HCEC 1CT (cell line): Measurements from ENCODE around the gene PRKAR1B.

ENCODE experiments used
- DNase-seq: peaks from one replicate; pipeline ENCODE4 v3.0.0-alpha.2; 2017

The PRKAR1B gene

DNA sequence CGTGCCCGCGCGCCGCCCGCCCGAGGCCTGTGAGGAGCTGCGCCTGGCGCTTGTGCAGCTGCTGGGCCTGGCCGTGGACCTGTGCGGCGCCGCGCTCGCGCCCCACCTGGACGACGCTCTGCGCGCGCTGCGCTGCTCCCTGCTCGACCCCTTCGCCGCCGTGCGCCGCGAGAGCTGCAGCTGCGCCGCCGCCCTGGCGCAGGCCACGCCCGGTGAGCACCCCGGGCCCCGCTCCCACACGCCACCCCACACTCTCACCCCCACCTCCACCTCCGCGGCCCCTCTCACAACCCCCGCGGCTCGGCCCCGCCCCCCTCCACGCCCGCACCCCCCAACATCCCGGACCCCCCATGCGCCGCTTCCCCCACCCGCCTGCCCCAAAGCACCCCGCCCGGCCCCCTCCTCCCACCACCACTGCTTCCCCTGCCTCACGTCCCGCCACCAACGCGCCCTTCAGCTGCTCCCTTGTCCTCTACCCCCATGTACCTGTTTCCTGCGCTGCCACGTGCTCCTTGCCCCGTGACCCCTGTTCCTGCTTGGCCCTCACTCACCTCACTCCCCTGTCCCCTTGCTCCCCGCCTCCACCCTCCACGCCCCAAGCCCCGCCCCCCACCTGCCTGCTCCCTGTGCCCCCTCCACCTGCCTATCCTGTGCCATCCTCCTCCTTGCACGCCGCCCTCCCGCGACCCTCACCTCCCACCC lies at the start of gene PRKAR1B:
TSS of gene PRKAR1B (minus strand) at position 178 of the 702 bp plus-strand sequence. CDS start 15,776 bp downstream, outside the sequence.
- peak; percentile 28 for DNase-seq

DNA sequence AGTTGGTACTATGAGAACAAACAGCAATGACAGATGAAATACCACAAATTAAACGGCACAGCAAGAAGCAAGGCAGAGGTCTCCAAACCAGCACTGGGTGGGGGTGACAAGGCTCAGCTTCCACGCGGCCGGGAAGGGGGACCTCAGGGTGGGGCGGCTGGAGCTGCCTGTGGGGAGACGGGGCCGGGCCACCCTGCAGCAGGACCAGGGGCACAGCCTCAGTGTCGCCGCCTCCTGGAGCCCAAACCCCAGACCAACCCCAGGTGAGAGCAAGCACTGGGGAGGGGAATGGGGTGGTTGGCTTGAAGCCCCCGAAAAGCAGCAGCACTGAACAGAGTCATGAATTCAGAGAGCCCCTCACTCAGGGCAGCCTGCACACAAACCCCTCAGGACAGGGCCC lies 49.3 kb upstream of the PRKAR1B start:
- DNase-seq = no peak

DNA sequence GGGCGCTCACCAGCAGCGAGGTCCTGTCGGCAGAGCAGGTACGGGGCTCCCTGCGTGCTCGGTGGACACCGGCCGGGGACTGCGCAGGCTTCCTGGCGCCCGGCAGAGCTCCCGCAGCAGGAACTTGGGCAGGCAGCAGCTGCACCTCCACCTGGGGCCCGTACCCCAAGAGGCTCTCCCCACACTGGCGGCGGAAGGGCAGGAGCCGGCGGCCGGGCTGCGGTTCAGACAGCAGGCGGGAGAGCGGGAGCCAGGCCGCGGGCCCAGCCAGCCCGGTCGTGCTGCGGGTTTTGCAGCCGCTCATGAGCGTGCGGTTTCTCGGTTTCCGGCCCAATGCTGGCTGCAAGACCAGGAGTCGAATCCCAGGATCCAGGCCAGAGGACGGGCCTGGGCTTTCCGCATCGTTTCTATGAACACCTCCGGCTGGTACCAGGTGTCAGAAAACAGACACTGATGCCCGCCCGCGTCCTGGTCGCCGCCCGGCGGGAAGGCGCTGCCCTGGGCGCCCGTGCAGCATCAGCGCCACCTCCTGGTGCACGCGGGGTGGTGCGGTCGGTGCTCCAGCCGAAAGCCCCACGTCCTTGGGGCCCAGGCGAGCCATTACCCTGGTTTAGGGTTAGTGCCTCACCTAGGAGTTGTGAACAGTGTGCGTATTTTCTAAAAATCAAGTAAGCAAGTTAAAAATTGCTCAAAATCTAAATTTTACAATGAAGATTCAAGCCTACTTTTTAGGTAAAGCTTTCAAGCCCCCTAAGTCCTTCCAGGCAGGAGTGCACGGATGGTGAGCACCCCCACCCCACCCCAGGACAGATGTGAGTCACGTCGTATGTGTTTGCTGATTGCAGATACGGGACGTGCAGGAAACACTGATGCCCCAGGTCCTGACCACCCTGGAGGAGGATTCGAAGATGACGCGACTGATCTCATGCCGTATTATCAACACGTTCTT lies 47.4 kb upstream of the PRKAR1B start:
- DNase-seq = peak; percentile 16

DNA sequence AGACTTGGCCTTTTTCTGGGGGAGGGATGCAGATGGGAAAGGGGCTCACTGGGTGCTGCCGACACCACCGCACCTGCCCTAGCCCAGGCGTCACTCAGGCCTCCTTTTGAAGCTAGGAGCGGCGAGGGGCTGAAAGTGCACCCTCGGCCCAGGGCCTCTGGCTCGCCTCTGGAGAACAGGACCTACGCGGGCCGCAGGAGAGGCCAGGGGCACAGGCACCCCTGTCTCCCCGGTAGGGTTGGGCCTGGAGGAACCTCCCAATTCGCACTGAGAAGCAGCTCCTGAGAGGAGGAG lies 46.5 kb upstream of the PRKAR1B start:
- no peak for DNase-seq

DNA sequence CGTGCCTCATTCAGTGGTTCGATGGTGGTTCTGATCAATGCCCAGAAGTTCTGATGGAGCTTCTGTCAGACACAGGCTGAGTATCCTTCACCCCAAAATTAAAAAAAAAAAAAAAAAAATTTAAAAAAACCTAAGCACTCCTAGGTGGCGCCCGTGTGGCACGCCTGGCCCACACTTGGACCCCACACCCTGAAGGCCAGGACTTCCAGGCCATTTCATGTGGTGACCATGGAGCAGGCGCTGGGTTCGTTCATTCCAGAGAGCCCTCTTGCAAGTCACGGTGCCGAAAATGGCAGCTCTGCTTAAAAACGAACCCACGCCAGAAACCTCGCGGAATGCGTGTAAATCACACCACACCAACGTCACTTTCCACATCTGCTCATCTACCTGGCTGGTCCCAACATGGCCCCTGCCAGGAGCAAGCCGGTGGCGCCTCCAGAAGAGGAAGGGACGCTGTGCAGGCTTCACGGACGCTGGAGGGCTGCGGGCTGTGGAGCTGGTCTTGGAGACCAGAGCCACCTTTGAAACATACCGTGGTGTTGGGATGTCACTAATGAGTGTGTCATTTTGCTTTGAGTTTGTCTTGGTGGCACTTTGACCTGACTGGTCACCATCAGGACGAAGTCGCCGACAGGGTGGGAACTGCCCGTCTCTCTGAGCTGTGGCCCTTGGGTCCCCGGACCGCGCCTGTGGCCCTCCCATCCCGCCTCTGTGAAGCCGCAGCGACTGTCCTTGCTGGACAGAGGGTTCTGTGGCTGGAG lies 46.0 kb upstream of the PRKAR1B start:
- DNase-seq = no peak

DNA sequence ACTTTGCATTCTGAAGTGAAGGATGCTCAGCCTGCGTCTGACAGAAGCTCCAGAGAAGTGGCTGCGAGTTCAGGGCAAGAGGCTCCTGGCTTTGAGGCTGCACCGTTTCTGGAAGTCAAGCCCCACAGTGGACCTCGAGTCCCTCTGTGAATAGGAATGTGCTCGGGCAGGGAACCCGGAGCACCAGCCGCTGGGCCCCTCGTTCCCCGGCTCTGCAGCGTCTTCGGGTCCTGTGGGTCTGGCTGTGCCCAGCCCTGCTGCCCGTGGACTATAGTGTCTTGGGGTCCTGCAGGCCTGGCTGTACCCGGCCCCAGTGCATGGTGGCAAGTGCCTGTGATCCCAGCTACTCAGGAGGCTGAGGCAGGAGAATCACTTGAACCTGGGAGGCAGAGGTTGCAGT lies 45.3 kb upstream of the PRKAR1B start:
- DNase-seq = no peak

DNA sequence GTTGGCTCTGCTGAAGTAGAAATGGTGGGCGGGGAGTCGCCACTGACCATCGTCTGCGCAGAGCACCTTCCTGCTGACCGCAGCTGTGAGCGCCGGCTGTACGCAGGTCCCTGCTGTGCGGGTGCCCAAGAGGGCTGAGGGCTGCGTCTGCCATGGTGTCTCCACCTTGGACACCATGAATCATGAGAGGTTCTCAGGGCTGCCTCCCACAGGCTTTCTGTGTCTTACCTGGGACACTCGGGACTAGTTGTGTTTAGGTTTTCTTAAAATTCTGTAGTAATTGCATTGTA lies 44.9 kb upstream of the PRKAR1B start:
- no peak for DNase-seq

DNA sequence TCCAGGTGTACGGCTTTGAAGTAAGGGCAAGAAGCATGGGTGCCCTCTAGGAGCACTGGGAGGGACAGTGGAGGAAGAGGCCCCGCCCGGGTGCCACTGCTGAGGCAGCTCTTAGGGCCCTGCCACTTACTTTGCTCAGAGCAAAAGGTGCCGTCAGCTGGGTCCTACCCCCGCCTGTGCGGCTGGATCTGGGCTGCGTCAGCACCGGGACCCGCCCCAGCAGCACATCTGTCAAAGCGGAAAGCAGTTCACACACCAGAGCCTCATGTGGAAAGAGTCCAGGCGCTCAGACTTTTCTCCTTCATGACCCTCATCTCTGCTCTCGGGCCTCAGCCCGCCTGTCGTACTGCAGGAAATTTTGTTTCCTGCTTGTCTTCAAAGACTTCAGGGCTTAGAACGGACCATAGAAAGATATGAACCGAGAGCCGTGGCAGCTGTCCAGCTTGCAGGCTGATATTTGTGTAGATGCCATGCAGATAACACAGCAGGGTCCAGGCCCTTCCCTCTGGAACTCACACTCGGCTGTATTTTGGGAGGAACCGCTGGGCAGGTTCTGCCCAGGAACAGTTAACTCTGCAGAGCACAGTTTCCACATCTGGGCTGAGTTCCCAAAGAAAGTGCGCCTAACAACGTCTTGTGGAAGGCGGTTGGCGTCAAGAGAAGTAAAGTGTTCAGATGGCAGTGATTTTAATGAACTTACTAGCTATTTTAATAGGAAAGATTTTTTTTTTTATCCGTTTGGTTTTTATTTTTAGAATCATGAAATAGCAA lies 44.3 kb upstream of the PRKAR1B start:
- no peak for DNase-seq

DNA sequence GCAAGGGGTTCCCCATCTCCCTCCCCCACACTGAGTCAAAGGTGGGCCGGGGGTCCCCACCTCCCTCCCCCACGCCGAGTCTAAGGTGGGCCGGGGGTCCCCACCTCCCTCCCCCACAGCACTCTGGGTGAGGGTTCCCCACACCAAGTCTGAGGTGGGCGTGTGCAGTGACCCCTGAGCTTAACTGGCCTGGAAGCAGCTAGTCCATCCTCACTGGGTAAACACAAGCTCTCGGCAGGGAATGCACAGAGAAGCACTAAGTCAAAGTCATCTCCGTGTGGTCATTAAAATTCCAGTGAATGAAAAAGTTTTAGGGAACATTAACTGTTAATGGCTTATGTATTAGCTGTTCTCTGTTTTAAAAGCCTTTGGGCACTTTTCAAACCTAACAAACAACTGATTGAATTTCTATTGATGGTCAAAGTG lies 43.7 kb upstream of the PRKAR1B start:
- DNase-seq = no peak

DNA sequence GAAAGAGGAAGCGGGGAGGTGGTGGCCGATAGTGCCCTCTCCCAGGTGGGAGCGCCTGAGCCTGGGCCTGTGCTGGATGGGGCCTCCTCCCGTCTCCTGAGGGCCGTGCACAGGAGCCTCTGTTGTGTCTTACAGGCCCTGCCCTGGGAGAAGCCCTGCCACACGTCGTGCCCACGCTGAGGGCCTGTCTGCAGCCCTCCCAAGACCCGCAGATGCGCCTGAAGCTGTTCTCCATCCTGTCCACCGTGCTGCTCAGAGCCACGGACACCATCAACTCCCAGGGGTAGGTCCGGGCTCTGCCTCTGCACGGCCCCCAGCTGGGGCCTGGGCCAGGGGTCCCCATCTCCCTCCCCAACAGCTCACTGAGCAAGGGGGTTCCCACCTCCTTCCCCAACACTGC lies 43.3 kb upstream of the PRKAR1B start:
- no peak for DNase-seq

DNA sequence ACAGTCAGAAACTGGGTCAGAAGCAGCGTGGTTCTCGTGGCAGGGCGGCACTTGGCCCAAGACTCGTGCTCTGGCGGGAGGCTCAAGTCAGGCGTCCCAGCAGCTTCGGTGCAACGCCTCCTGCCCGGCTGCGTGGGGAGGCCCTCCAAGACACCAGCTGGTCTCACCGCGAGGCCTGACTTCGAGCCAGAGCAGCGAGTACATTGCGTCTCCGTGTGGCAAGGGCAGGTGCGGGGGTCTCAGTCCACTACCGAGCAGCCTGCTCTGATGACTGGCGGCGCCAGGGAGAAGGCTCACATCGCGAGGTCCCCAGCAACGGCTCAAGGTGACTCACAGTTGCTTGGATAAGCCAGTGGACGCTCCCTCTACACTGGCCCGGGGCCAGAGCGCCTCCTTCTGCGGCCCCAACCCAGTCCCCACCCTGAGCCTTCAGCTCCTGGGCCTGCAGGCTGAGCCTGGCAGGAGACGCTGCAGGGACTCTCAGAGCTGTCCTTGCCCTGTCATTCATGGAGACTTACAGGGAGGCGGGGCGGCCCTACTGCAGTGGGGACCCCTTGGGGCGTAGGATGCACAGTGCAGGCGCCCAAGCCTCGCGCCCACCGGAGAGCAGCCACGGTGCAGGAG lies 41.9 kb upstream of the PRKAR1B start:
- DNase-seq = no peak

DNA sequence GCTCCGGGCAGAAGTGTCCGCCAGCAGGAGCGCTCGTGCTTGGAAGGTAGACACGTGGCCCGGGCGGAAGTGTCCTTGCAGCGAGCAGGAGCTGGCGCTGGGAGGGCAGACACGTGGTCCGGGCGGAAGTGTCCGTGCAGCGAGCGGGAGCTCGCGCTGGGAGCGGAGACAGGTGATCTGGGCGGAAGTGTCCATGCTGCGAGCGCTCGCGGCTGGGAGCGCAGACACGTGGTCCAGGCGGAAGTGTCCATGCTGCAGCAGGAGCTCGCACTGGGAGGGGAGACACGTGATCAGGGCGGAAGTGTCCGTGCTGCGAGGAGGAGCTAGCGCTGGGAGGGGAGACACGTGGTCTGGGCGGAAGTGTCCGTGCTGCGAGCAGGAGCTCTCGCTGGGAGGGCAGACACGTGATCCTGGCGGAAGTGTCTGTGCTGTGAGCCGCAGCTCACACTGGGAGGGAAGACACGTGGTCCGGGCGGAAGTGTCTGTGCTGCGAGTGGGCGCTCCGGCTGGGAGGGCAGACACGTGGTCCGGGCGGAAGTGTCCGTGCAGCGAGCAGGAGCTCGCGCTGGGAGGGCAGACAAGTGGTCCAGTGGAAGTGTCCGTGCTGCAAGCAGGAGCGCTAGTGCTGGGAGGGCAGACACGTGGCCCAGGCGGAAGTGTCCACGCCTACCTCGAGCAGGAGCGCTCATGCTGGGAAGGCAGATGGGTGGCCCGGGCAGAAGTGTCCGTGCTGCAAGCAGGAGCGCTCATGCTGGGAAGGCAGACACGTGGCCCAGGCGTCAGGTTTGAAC lies 41.1 kb upstream of the PRKAR1B start:
- DNase-seq = no peak

DNA sequence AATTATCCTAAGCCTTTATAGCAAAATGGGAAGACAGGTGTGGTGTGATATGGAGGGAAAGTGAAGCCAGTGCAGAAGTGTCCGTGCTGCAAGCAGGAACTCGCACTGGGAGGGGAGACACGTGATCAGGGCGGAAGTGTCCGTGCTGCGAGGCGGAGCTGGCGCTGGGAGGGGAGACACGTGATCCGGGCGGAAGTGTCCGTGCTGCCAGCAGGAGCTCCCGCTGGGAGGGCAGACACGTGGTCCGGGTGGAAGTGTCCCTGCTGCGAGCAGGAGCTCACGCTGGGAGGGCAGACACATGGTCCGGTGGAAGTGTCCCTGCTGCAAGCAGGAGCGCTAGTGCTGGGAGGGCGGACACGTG lies 40.5 kb upstream of the PRKAR1B start:
- DNase-seq = no peak

DNA sequence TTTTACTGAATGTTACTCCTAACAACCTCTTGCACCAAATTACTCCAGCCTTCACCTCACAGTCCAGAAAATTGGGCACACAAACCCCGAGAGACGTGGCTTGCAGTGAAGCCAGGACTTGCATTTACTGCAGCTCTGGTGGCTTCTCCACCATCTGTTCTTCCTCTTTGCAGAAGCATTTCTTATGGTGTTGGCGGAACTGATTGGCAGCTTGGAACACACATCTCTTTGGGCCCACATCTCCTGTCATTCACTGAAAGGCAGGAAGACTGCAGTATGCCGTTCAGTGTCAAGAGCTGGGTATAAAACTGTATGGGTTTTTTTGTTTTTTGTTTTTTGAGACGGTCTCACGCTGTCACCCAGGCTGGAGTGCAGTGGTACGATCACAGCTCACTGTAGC lies 38.3 kb upstream of the PRKAR1B start:
- DNase-seq = no peak

DNA sequence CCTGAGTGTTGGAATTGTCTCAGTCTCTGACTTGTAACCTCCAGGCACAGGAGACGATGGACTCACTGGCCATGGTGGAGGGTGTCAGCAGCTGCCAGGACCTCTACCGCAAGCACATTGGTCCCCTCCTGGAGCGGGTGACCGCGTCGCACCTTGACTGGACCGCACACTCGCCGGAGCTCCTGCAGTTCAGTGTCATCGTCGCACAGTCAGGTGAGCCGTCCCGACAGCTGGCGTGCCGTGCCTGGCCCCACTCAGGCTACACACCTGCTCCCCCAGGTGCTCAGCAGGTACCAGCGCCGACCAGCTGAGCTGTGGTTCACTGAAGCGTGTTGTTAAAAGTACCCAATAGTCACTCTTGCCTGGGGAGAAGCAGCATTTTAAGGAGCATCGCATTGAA lies 36.7 kb upstream of the PRKAR1B start:
- no peak for DNase-seq

DNA sequence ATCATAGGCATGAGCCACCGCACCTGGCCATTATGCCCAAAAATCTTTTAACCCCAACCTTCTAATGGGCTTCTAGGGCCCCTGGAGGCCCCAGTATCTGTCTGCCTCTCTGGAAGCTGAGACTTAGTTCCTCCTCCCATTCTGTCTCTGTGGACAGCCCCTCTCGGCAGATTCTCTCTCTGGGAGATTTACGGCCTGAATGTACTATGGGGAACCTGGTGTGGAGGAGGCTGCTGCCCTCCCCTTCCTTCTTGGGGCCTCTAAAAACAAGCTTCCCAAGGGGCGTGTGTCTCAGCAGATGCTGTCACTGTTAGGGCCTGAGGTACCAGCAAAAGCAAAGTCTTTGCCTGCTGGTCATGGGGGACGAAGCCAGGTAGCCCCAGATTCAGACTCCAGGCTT lies 35.8 kb upstream of the PRKAR1B start:
- no peak for DNase-seq

DNA sequence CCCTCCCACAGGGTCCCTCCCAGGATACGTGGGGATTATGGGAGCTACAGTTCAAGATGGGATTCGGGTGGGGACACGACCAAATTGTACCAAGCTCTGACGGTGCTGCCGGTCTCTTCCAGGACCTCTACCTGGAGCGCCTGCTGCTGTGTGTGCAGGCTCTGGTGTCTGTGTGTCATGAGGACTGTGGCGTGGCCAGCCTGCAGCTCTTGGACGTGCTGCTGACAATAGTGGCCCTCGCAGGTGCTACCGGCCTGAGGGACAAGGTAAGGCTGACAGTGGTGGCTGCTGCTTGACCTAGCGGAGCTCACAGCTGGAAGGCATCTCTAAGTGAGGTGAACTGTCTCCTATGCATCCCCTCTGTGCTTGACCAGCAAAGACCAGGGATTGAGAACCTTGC lies 34.5 kb upstream of the PRKAR1B start:
- no peak for DNase-seq

DNA sequence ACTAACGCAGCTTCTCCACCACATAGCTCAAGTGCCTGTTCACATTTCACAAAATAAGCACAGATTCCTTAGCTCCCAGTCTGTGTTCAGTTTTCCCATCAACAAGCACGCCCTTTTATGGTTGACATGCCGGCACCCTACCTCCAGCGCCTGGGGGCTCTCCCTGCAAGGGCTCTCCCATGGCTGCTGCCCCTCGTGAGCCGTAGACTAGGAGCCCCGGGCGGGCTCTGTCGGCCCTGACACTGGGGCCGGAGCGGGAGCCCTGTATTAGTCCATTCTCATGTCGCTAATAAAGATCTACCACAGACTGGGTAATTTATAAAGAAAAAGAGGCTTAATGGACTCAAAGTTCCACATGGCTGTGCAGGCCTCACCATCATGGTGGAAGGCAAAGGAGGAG lies 34.0 kb upstream of the PRKAR1B start:
- no peak for DNase-seq

DNA sequence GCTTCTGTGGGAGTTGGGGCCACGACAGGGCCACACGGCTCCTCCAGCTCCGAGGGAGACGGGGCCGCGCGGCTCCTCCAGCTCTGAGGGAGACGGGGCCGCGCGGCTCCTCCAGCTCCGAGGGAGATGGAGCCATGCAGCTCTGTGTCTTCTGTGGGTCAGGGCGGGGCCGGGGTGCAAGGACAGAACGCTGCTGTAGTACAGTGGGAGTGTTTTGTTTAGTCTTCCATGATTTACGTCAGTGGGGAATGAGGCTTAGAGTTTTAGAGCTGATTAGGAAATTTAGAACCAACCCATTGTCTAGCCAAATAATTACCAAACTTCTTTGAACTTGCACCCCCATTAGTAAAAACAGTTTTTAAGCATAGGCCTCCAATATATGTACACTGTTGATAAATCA lies 32.9 kb upstream of the PRKAR1B start:
- no peak for DNase-seq

DNA sequence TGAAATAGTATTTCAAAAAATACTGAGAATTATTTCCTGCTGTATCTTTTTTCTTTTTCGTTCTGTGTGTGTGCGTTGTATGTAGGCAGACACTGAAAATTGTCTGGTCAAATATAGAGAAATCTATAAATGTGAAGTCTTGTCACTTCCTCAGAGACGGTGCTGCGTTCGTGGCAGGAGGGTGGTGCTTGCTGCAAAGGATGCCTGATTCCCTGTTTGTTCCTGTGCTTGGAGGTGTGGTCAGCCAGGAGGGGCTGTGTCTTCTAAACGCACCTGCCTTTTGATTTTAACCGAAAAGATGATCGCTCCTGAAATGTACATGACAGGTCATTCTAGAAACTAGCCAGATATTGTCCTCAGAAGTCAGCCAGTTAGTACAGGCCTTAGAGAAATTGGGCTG lies 32.5 kb upstream of the PRKAR1B start:
- DNase-seq = no peak

DNA sequence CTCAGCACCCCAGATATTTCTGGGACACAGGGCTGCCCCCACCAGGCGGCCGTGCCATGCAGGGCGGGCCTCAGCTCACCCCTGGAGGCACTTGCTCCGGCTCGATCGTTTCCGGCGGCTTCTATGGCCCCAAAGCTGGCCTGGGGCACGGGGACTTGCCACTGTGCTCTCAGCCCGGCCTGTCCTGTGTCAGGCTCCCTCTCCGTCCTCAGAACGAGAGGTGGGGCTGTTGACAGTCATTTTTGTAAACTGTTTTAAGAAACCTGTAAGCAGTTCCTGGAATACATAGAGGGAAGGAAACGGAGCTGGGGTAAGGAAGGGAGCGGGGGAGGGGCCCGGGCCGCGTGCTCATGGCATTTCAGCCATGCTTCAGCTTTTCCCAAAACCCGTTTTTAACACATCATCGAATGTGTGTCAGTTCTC lies 30.7 kb upstream of the PRKAR1B start:
- no peak for DNase-seq
